ENCODE data around the gene COPB1. TPM values are rescaled to one million over a fixed set of nuclear protein-coding genes. Genes with fewer than 3 reads are reported as not detected.

The COPB1 gene
- total and polyA plus RNA-seq, 2 of the 13 experiments (the other 11 are each of a cell fraction or from before 2014, with no cell fraction given) = 114 to 195 TPM

- TF ChIP-seq ZNF704 (CRISPR knock-in tag; IDR thresholded peaks at IDR 0.05; ENCODE audit: borderline replicate concordance) (no peak), YY1 (IDR thresholded peaks at IDR 0.05; ENCODE audit: insufficient read depth, insufficient replicate concordance, low read depth, low read length) (peak; percentile 46), FIP1L1 (IDR thresholded peaks at IDR 0.05; ENCODE audit: borderline replicate concordance, insufficient read depth, low read depth, low read length) (no peak), ZNF510 (CRISPR knock-in tag; IDR thresholded peaks at IDR 0.05; ENCODE audit: low read depth) (no peak), ZFAT (CRISPR knock-in tag; conservative IDR thresholded peaks at IDR 0.05) (no peak), ZNF292 (CRISPR knock-in tag; IDR thresholded peaks at IDR 0.05; ENCODE audit: borderline replicate concordance, low read depth) (no peak), HES4 (CRISPR knock-in tag; IDR thresholded peaks at IDR 0.05; ENCODE audit: borderline replicate concordance) (peak; percentile 61; the same call in 1 of the 2 replicates), ZNF746 (CRISPR knock-in tag; IDR thresholded peaks at IDR 0.05) (peak; percentile 67), TCF12 (IDR thresholded peaks at IDR 0.05) (no peak), TCF12 (CRISPR knock-in tag; IDR thresholded peaks at IDR 0.05) (no peak), ARID2 (CRISPR knock-in tag; IDR thresholded peaks at IDR 0.05; ENCODE audit: borderline replicate concordance) (no peak), ZNF333 (CRISPR knock-in tag; IDR thresholded peaks at IDR 0.05; ENCODE audit: borderline replicate concordance) (0 out of 2 replicates have a peak, but pooled peaks have one; percentile 76), POLR2A (IDR thresholded peaks at IDR 0.05; ENCODE audit: insufficient read depth in 1 of 2, low read depth in 2 of 2, low read length in 2 of 2) (peak; percentile 89 to 98), RORA (CRISPR knock-in tag; IDR thresholded peaks at IDR 0.05) (no peak), MTF1 (CRISPR knock-in tag; IDR thresholded peaks at IDR 0.05) (no peak), ZNF317 (CRISPR knock-in tag; IDR thresholded peaks at IDR 0.05) (0 out of 2 replicates have a peak, but pooled peaks have one; percentile 34), REST (IDR thresholded peaks at IDR 0.05; ENCODE audit: borderline replicate concordance in 1 of 2, low read depth in 1 of 2, low read length in 2 of 2) (peak in 1 of 2 experiments; percentile 54; a peak in 1 of 4 replicates), U2AF1 (optimal IDR thresholded peaks at IDR 0.05; ENCODE audit: low read depth, low read length) (no peak), GATAD1 (CRISPR knock-in tag; IDR thresholded peaks at IDR 0.05) (peak; percentile 85), ZNF761 (CRISPR knock-in tag; conservative IDR thresholded peaks at IDR 0.05) (no peak), PTBP1 (IDR thresholded peaks at IDR 0.05; ENCODE audit: low read depth, low read length, poor library complexity, severe bottlenecking) (no peak), CEBPB (IDR thresholded peaks at IDR 0.05; ENCODE audit: borderline replicate concordance, low read depth, low read length) (no peak; the same call in 1 of the 2 replicates), ZNF275 (CRISPR knock-in tag; IDR thresholded peaks at IDR 0.05; ENCODE audit: borderline replicate concordance) (no peak)
Observed at GRCh38 chr11:14499560-14500180, at the start of gene COPB1 (continued).
